Suppressor macrophage treated with lipopolysaccharide for 4 hours (primary cell): Measurements from ENCODE around the gene TWIST2.

Experiments
- DNase-seq: peaks from one replicate; pipeline ENCODE4 v3.0.0-alpha.2; 2020

Gene TWIST2

DNA sequence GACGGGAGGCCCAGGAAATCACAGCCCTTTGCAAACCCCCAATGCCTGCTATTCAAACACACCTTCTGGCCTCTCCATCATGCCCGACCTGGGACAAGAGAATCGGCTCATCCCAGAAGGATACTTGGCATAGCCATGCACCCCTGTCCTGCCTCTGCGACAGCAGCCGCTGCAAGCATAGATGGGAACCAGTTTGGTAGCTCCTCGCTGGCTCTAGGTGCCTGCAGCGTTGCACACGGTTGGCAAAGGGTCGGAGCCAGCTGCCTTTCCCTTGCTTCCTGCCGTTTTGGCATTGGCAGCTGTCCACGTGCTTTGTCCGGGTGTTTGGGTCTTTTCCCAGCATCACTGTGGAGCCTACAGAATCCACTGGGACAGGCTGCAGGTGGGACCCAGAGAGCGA is 76.9 kb downstream of the TWIST2 start:
- no peak for DNase-seq

- no peak for DNase-seq
Observed at GRCh38 chr2:238925281-238925680, 77.4 kb downstream of the TWIST2 start.

DNA sequence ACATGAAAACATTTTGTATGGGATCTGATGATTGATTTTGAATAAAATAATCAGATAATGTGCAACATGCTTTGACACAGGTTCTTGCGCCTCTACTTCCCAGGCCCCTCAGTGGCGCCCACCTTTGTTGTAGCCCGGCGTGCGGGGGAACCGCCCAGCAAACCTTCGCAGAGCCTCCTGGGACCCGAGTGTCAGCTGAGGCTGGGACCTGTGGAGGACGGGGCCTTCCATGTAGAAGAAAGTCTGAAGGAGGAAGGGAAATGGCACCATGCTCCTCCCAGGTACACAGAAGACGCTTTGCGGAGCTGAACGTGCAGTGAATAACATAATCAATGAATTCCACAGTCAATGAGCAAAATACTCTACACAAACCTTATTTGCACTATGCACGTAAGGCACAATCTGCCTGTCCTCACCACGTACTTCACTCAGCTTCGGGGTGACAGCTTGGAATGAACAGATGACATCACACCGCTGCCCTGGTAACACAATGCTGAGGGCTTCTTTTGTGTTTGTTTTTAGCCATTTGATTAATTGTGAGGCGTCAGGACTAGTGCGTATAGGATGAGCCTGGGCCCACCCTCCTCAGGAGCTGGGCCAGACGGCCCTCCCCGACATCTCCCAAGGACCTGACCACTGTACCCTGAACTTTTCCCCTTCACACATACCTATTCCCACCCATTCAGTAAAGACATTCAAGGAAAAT is 78.1 kb downstream of the TWIST2 start:
- no peak for DNase-seq

- no peak for DNase-seq
Observed at GRCh38 chr2:238926761-238927611, 79.1 kb downstream of the TWIST2 start.

GRCh38 chr2:238927746-238928519 is 80.0 kb downstream of the TWIST2 start:
- DNase-seq: no peak

GRCh38 chr2:238928520-238929241 is 80.8 kb downstream of the TWIST2 start:
- DNase-seq: no peak

GRCh38 chr2:238929242-238930081 is 81.6 kb downstream of the TWIST2 start:
- DNase-seq: no peak

GRCh38 chr2:238930216-238930615 is 82.3 kb downstream of the TWIST2 start:
- DNase-seq: no peak

DNA sequence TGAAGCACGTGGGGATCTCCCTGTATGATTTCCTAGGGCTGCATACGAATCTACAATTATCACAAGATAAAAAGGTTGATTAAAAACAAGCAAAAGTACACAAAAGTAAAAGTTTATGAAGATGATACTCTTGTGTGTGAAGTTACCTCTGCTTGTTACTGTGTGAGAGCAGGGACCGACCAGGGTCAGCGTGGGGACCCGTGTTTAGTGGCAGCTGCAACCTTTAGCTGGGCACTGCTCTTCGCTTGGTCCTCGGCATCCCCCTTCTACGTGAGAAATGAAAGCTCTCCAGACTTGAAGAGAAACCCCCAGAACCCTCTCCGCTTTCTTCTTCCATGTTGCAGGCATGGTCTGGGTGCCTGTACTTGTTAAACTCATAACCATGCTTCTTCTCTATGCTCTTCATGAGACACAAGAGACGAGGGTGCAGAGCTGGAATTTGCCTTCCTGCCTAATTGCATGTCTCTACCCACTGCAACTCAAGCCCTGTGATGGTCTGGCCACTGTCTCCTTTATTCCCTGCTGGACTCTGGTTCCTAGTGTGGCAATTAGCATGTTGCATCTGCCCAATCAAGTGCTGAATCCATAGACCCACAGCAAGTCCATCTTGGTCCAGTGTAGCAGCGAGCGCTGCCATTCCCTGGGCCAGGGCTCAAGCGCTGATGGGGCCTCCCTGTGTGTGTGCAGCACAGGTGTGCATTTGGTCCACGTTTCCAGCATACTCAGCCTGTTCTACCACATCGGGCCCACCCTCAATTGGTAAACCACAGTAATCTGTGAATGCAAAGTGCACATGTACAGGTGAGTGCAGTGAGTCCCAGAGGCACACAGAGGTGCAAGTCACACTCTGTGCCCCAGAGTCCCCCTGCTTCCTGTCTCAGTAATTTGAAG is 88.5 kb downstream of the TWIST2 start:
- DNase-seq: no peak

- DNase-seq: no peak
Observed at GRCh38 chr2:238938003-238938400, 90.1 kb downstream of the TWIST2 start.

DNA sequence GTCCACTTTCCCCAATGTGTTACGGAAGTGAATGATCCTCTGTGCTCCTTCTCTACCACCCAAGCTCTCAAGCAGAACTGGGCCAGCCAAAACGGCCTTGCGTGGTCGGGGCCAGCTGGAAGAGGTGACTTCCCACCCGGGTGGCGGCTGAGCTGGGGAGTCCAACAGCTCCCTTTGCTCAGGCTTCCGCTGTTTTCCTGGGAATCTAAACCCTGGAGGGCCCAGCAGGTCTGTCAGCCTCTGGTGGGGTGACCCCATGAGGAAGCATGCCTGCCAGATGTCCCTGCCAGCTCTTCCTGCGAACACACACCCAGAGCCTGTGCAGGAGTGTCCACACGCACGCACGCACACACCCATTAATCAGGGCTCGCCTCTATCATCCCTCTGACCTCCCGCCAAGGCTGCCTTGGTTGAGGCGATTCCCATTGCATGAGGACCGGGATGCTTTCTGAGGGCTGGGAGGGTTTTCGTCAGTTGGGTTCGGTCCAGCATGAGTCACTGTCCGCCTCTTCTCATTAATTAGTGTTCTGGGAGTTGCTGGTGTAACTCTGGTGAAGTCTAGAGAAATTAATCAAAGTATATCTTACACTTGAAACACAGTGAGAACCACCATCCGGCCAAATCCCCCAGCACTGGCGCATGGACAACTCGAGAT is 90.6 kb downstream of the TWIST2 start:
- no peak for DNase-seq

- DNase-seq: no peak
Observed at GRCh38 chr2:238939074-238939473, 91.2 kb downstream of the TWIST2 start.

DNA sequence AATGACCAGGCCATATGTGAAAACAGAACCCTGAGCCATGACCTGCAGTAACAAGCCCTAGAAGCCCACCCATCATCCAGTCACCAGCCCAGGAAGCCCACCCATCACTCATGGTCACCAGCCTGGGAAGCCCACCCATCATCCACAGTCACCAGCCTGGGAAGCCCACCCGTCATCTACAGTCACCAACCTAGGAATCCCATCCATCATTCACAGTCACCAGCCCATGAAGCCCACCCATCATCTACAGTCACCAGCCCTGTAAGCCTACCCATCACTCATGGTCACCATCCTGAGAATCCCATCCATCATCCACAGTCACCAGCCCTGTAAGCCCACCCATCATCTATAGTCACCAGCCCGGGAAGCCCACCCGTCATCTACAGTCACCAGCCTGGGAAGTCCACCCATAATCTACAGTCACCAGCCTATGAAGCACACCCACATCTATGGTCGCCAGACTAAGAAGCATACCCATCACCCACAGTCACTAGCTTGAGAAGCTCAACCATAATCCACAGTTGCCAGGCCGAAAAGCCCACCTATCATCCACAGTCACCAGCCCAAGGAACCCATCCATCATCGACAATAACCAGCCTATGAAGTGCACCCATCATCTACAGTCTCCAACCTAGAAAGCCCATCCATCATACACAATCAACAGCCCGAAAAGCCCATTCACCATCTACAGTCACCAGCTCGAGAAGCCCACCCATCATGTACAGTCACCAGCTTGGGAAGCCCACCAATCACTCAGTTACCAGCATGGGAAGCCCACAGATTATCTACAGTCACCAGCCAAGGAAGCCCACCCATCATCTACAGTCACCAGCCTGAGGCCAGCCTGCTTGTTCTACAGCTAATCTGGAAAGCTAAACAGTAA is 91.9 kb downstream of the TWIST2 start:
- no peak for DNase-seq

DNA sequence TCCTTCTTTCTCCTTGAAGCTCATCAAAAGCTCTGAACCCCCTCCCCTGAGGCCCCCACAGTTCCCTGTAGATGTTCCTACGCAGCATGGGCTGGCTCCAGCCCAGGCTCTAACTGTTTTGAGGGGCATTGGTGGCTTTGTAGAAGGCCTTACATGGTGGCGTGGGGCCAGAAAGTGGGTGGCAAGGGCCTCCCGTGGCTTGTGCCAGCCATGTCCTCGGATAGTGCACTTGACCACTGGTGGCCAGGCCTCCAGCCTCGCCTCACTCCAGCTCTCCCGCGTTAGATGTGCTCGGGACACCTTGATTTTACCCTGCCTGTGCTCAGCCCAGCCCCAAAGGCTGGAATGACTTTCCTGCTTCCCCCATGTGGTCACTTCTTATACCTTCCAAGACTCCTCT is 92.9 kb downstream of the TWIST2 start:
- no peak for DNase-seq

GRCh38 chr2:238941262-238941792 is 93.4 kb downstream of the TWIST2 start:
- no peak for DNase-seq

GRCh38 chr2:238942080-238942725 is 94.3 kb downstream of the TWIST2 start:
- DNase-seq: no peak

DNA sequence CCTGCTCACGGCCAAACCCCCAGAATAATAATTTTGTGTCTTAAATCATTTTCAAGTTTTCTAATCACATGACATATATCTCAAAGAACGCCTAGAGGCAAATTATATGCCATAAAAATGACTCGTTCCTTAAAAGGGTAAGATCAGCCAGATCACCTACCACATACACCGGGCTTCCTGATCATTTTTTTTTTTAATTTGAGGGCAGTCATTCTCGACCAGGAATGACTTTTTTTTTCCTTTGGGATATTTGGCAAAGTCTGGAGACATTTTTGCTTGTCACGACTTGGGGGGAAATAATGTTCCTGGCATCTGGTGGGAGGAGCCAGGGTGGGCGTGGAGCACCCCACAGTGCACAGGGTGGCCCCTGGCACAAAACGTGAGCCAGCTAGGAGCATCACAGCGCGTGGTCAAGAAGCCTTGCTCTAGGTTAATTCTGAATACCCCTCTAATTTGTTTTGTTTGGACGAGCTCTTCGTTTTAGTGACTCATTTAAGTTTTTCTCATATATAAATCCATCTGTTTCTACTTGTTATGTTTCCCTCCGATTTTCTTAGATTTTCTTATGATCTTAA is 94.9 kb downstream of the TWIST2 start:
- DNase-seq: no peak
